H1 (cell line): ENCODE data around the gene LRRC28. TPM values are rescaled to one million over a fixed set of nuclear protein-coding genes. Genes with fewer than 3 reads are reported as not detected.

ENCODE experiments used
- CREB1 ChIP-seq: IDR thresholded peaks from 2 replicates; pipeline ENCODE4 v1.6.1; 2012; ENCODE audit warnings: inconsistent platforms
- EZH2 ChIP-seq: fragments of 200-600 bp; sonication (generic); IDR thresholded peaks from 2 replicates; pipeline ENCODE4 v1.7.1; 2012; ENCODE audit warnings: low read depth, mild to moderate bottlenecking, moderate library complexity, low read length, inconsistent platforms; ENCODE audit not compliant: severe bottlenecking
- polyA plus RNA-seq, 7 experiments: library from polyadenylated mRNA; depleted of rRNA in 3 of 7; stranded (reverse) in 5 of 7; unstranded in 2 of 7; fragments of >200 nt in 5 of 7; fragments of 200-250 nt in 2 of 7; gene quantifications; 1 replicate in 5 of 7; 2 replicates in 1 of 7; 4 replicates in 1 of 7; pipeline versions ENCODE4 v1.2.1 to v1.2.3, GENCODE V29; 2011 to 2013; ENCODE audit warnings: missing spikeins in 2 of 7, mixed read lengths in 2 of 7
- total RNA-seq: library from RNA; stranded (reverse); fragmentation: NEBNext Ultra II Directional; extraction: Animal tissue kit (Norgen Biotek cat#: 25700); gene quantifications from 2 replicates; pipeline ENCODE4 v1.2.1, GENCODE V29; 2021

LRRC28 gene
- total and polyA plus RNA-seq, 2 of the 8 experiments (the other 6 are each of a cell fraction or from before 2014, with no cell fraction given): 20.2 to 23.3 TPM

GRCh38 chr15:99248000-99248715, 3.1 kb upstream of the LRRC28 start (continued):
- TF ChIP-seq CREB1 (no peak), EZH2 (no peak)
- TF ChIP-seq, all 59 proteins: peak for 0
